Ovary (tissue), 9 donors: Measurements from ENCODE around the gene CCT2. TPM values are rescaled to one million over a fixed set of nuclear protein-coding genes. Genes with fewer than 3 reads are reported as not detected.
A peak's percentile ranks its signal among the peaks of the same experiment; 100 is the strongest.

Experiments used
- DNase-seq, 5 donors: peaks; one replicate each; pipeline ENCODE4 v3.0.0-alpha.2; 2019 to 2020
- H3K27ac ChIP-seq, 2 donors: fragments of 200-600 bp; one replicate each; pipeline versions ENCODE4 v1.5.1 to v1.8.0; 2019 to 2022
- H3K27me3 ChIP-seq: fragments of 200-600 bp; one replicate; pipeline ENCODE4 v1.8.0; 2022
- H3K36me3 ChIP-seq: fragments of 200-600 bp; sonication (generic); one replicate; pipeline ENCODE4 v1.5.1; 2019
- H3K4me1 ChIP-seq: one replicate; pipeline ENCODE4 v1.8.1; 2013; ENCODE audit warnings: mild to moderate bottlenecking, moderate library complexity; ENCODE audit not compliant: insufficient read depth
- H3K4me3 ChIP-seq: fragments of 200-600 bp; sonication (generic); one replicate; pipeline ENCODE4 v1.5.1; 2017
- H3K9me3 ChIP-seq, 2 donors: fragments of 200-600 bp in 1 of 2; sonication (generic) in 1 of 2; one replicate each; pipeline versions ENCODE4 v1.5.1 to v1.8.1; 2013 to 2019; ENCODE audit warnings: mild to moderate bottlenecking in 1 of 2, moderate library complexity in 1 of 2
- EP300 ChIP-seq: sonication (generic); formaldehyde crosslinking; IDR thresholded peaks from one replicate; pipeline ENCODE4 v1.6.1; 2017; ENCODE audit warnings: antibody characterized with exemption
- POLR2A ChIP-seq: fragments of 450-650 bp; IDR thresholded peaks from one replicate; pipeline ENCODE4 v1.6.1; 2017; ENCODE audit warnings: antibody characterized with exemption, mild to moderate bottlenecking, moderate library complexity
- WGBS, 3 donors: extraction: QIAGEN DNeasy Blood & Tissue Kit in 1 of 3; methylation state at CpG; one replicate each; pipeline versions ENCODE4 v1.1.5 to v1.1.7; 2013 to 2017; 5-methylcytosine and 5-hydroxymethylcytosine counted together
- intact Hi-C, 4 donors: fragments of 100-400 bp; cut with DNase I; formaldehyde crosslinking; loops; one replicate each; pipeline versions ENCODE4 v1.11.0 to v1.15.1; 2022 to 2023
- polyA plus RNA-seq, 2 donors: library from polyadenylated mRNA; stranded (reverse); fragments of 200-250 nt in 1 of 2; fragments of 350-450 nt in 1 of 2; fragmentation: Illumina TruSeq in 1 of 2; extraction: RNeasy Lipid Tissue Mini Kit (QIAGEN cat#74804) in 1 of 2; gene quantifications; one replicate each; pipeline ENCODE4 v1.2.3, GENCODE V29; 2013 to 2014
- total RNA-seq, 7 donors: library from RNA; depleted of rRNA in 2 of 7; stranded (reverse); fragments of >200 nt in 2 of 7; fragmentation: NEBNext Ultra II Directional in 3 of 7; extraction: Animal tissue kit (Norgen Biotek cat#: 25700) in 3 of 7; gene quantifications; one replicate each; pipeline versions ENCODE4 v1.1.0 to v1.2.4, GENCODE V29; 2016 to 2023
- TF ChIP-seq, protein P1 (sequence below), 3 donors: fragments of 450-650 bp in 2 of 3; fragments of 200-600 bp in 1 of 3; IDR thresholded peaks; one replicate each; pipeline versions ENCODE4 v1.5.1 to v1.8.0; 2016 to 2022; ENCODE audit warnings: antibody characterized with exemption in 3 of 3, mild to moderate bottlenecking in 1 of 3
- donor health status: DM: no; HTN: no; CAD: no; lungs with moderate emphysema.
- donor health status: DM: no; HTN: no; CAD: no.
- donor health status: Bipolar disorder and iron deficiency.
- donor health status: DM: yes; HTN: yes; CAD: no.
- donor health status: DM: no; HTN: no; CAD: no.
- donor health status: DM: yes; HTN: yes; CAD: no.

Gene CCT2
- total and polyA plus RNA-seq, 9 donors, result 68.1 to 141 (median 109) TPM

DNA sequence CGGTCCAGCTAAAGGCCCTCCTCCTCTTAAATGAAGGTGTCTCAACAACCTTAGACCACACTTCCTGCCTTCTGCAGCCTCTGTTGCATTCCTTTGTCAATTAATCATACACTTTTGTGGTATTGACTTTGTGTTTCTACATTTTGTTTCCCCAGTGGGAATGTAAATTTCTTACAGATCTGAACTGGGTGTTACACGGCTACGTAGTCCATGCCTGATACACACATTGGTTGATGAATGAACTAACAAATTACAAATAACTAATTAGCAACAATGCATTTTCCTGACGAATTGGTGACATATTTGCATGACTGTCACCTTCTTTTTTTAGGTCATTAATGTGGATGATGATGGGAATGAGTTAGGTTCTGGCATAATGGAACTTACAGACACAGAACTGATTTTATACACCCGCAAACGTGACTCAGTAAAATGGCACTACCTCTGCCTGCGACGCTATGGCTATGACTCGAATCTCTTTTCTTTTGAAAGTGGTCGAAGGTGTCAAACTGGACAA is 15.2 kb upstream of the CCT2 start:
- Histone ChIP-seq H3K36me3 (no peaks in the 10 kb centered on the region), H3K9me3 (no peaks in the 10 kb centered on the region), H3K27ac (no peak overlapping the region), H3K27me3 (no peaks in the 10 kb centered on the region), H3K4me1 (no peaks in the 10 kb centered on the region), H3K4me3 (no peak overlapping the region)
- 92 to 95% (median 93%) methylated on average over 10 of the region's 10 CpGs for WGBS, 3 donors
- TF ChIP-seq POLR2A (no peak), EP300 (no peak)
- TF ChIP-seq, protein P1, sequence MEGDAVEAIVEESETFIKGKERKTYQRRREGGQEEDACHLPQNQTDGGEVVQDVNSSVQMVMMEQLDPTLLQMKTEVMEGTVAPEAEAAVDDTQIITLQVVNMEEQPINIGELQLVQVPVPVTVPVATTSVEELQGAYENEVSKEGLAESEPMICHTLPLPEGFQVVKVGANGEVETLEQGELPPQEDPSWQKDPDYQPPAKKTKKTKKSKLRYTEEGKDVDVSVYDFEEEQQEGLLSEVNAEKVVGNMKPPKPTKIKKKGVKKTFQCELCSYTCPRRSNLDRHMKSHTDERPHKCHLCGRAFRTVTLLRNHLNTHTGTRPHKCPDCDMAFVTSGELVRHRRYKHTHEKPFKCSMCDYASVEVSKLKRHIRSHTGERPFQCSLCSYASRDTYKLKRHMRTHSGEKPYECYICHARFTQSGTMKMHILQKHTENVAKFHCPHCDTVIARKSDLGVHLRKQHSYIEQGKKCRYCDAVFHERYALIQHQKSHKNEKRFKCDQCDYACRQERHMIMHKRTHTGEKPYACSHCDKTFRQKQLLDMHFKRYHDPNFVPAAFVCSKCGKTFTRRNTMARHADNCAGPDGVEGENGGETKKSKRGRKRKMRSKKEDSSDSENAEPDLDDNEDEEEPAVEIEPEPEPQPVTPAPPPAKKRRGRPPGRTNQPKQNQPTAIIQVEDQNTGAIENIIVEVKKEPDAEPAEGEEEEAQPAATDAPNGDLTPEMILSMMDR (IDR thresholded peaks at IDR 0.05), result no peak
- DNase-seq, result no peak
- intact Hi-C loops, result loop anchor here (2.0 to 10.0 kb wide), 5 partner anchors 95 to 185 kb away; partner anchors contain the start of gene FRS2 (in 1 of the 4)

DNA sequence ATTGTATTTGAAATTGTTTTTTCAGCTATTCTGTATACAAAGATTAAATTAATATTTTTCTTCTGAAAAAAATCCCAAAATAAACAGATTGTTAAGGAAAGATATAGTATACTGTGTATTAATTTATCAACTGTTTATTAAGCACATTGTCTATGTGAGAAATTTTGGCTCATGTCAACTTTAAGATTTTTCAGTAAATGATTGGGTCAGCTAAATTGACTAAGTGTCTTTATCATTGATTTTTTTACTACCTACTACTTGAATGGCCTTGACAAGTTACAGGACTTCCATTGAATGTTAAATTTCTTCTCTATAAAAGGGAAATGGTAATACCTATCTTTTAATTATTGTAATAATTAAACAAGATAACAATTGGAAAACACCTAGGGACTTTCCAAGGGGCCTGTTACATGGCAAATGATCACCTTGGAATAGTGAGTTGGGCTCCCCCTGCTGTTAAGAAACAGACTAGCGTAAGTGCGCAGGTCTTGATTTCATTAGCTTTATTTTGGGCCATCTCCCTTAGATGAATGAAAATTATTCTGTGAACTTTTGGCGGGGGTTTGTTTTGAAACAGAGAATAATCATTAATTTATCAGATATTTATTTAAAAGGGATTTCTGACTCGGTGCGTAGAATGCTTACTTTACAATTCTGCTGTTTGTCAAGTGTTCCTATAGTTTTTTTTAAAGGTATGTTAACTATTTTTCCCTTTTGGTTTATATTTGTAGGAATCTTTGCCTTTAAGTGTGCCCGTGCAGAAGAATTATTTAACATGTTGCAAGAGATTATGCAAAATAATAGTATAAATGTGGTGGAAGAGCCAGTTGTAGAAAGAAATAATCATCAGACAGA is 14.5 kb upstream of the CCT2 start:
- Histone ChIP-seq H3K27ac (no peak overlapping the region), H3K36me3 (no peaks in the 10 kb centered on the region), H3K4me3 (no peak overlapping the region), H3K4me1 (no peaks in the 10 kb centered on the region), H3K9me3 (no peaks in the 10 kb centered on the region), H3K27me3 (no peaks in the 10 kb centered on the region)
- intact Hi-C loops, result loop anchor here in 3 of 4 donors (2.0 to 10.0 kb wide), 4 partner anchors 106 to 186 kb away; no protein-coding TSS in a partner anchor
- WGBS, 3 donors, result 45 to 51% (median 47%) methylated on average over 6 of the region's 6 CpGs
- TF ChIP-seq, protein P1 (IDR thresholded peaks at IDR 0.05), result peak; percentile 52 to 73 (median 71)
- TF ChIP-seq EP300, result no peak
- TF ChIP-seq POLR2A, result no peak
- peak in 4 of 5 donors; percentile 28 to 66 (median 45) for DNase-seq

DNA sequence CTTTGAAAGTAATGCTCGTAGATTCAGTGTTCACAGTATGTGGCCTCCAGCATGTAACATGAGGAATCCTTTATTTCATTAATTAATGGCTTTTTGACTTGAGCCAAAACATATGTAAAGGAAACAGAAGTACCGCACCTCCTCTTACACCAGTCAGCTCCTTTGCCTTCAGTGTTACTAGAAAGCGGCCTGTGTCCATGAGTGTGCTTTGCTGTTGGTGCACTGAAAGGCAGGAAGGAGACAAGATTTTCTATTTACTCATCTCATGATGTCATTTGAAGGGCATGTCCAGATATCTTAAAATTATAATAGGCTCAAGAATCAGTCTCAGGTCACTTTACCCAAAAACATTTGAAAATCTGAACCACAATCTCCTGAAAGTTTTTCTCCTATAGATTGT is 9.9 kb upstream of the CCT2 start:
- WGBS, 3 donors, result 93 to 98% (median 94%) methylated on average over 3 of the region's 3 CpGs
- TF ChIP-seq EP300 (no peak), POLR2A (no peak)
- TF ChIP-seq, protein P1 (IDR thresholded peaks at IDR 0.05), result no peak
- DNase-seq, result no peak
- no peaks in the 10 kb centered on the region for H3K36me3 ChIP-seq
- H3K4me3 ChIP-seq, result no peak overlapping the region
- no peak overlapping the region for H3K27ac ChIP-seq
- intact Hi-C loops, result loop anchor here in 2 of 4 donors (10.0 kb wide), 2 partner anchors 111 to 191 kb away; no protein-coding TSS in a partner anchor
- no peaks in the 10 kb centered on the region for H3K9me3 ChIP-seq
- no peaks in the 10 kb centered on the region for H3K4me1 ChIP-seq
- H3K27me3 ChIP-seq, result no peaks in the 10 kb centered on the region

DNA sequence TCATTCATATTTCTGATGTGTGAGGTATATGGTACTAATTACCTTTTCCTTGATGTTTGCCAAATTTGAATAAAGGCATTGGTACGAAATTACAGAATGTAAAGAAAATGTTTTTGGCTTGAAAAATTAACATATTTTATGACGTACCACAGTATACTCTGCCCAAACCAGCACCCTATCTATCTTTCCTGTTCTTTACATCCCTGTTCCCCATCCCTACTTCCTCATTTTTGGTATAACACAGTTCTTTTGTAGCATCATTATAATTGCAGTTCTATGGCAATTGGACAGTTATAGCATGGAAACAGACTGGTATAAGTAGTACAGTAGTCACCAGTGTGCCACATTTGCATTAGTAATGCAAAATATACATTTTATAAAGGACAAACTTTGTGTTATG is 7.0 kb upstream of the CCT2 start:
- Histone ChIP-seq H3K4me3 (no peak overlapping the region), H3K27ac (no peak overlapping the region), H3K36me3 (no peaks in the 10 kb centered on the region), H3K27me3 (no peaks in the 10 kb centered on the region), H3K4me1 (no peaks in the 10 kb centered on the region), H3K9me3 (no peaks in the 10 kb centered on the region)
- whole genome bisulfite sequencing, 3 donors, result 92 to 95% (median 92%) methylated on average over 2 of the region's 2 CpGs
- TF ChIP-seq, protein P1 (IDR thresholded peaks at IDR 0.05), result no peak
- TF ChIP-seq POLR2A, result no peak
- no peak for TF ChIP-seq EP300
- intact Hi-C loops, result loop anchor here in 2 of 4 donors (10.0 kb wide), 2 partner anchors 113 to 193 kb away; no protein-coding TSS in a partner anchor
- no peak for DNase-seq
